Keratinocyte (primary cell): ENCODE measurements around the gene CYB561A3.

Experiments used
- CTCF ChIP-seq, 3 experiments: IDR thresholded peaks in 1 of 3; conservative IDR thresholded peaks in 1 of 3; optimal IDR thresholded peaks in 1 of 3; 2 replicates in 2 of 3; 3 replicates in 1 of 3; pipeline versions ENCODE3 to v1.5.1; 2011; ENCODE audit warnings: low read length in 3 of 3, mild to moderate bottlenecking in 3 of 3, moderate library complexity in 2 of 3, control low read depth in 1 of 3, inconsistent platforms in 1 of 3; ENCODE audit not compliant: insufficient read depth in 2 of 3; ENCODE audit errors: extremely low read depth in 1 of 3
- EZH2 ChIP-seq: IDR thresholded peaks from one replicate; pipeline ENCODE4 v1.6.1; 2012; ENCODE audit warnings: inconsistent platforms, mild to moderate bottlenecking, low read length, moderate library complexity

DNA sequence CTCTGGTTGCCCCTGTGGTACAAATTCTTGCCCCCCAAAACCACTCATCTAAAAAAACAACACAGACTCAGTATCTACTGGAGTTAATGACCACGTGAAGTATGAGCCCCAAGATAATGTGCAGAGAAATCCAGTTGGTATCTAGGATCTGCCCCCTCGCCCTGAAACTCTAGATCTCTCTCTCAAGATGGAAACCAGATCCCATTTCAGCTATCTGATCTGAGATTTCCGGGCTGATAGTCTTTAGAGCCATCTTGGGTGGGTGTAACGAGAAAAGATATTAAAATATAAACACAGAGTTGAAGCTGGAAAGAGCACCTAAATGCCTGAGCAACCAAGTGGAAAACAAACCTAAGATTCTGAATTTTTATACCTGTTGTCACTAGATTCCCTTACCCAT is 52.5 kb downstream of the CYB561A3 start:
- TF ChIP-seq CTCF (optimal IDR thresholded peaks at IDR 0.05 in 1 of 3, IDR thresholded peaks at IDR 0.05 in 1 of 3, conservative IDR thresholded peaks at IDR 0.05 in 1 of 3; ENCODE audit: extremely low read depth in 1 of 3, insufficient read depth in 2 of 3, low read length in 3 of 3) (no peak), EZH2 (no peak)
